H1 (cell line): Measurements from ENCODE around the gene TECTB. TPM values are rescaled to one million over a fixed set of nuclear protein-coding genes. Genes with fewer than 3 reads are reported as not detected.

Experiments
- ATF3 ChIP-seq: IDR thresholded peaks from 2 replicates; pipeline ENCODE4 v1.6.1; 2011; ENCODE audit warnings: low read depth, mild to moderate bottlenecking, low read length; ENCODE audit not compliant: insufficient read depth
- KDM4A ChIP-seq: IDR thresholded peaks from one replicate; pipeline ENCODE4 v1.7.1; 2012; ENCODE audit warnings: low read depth, mild to moderate bottlenecking, moderate library complexity, low read length, inconsistent platforms; ENCODE audit not compliant: severe bottlenecking
- RXRA ChIP-seq: IDR thresholded peaks from 2 replicates; pipeline ENCODE4 v1.6.1; 2011; ENCODE audit warnings: low read depth, mild to moderate bottlenecking, low read length, moderate library complexity; ENCODE audit not compliant: insufficient read depth
- SIRT6 ChIP-seq: IDR thresholded peaks from one replicate; pipeline ENCODE4 v1.7.1; 2012; ENCODE audit warnings: low read length, inconsistent platforms
- SIX5 ChIP-seq: IDR thresholded peaks from 2 replicates; pipeline ENCODE4 v1.6.1; 2011; ENCODE audit warnings: mild to moderate bottlenecking, low read depth, low read length
- SP4 ChIP-seq: IDR thresholded peaks from 2 replicates; pipeline ENCODE4 v1.6.1; 2012; ENCODE audit warnings: low read length, inconsistent platforms
- YY1 ChIP-seq: IDR thresholded peaks from 2 replicates; pipeline ENCODE4 v1.6.1; 2011; ENCODE audit warnings: low read depth, mild to moderate bottlenecking, low read length
- polyA plus RNA-seq, 7 experiments: library from polyadenylated mRNA; depleted of rRNA in 3 of 7; stranded (reverse) in 5 of 7; unstranded in 2 of 7; fragments of >200 nt in 5 of 7; fragments of 200-250 nt in 2 of 7; gene quantifications; 1 replicate in 5 of 7; 2 replicates in 1 of 7; 4 replicates in 1 of 7; pipeline versions ENCODE4 v1.2.1 to v1.2.3, GENCODE V29; 2011 to 2013; ENCODE audit warnings: missing spikeins in 2 of 7, mixed read lengths in 2 of 7
- total RNA-seq: library from RNA; stranded (reverse); fragmentation: NEBNext Ultra II Directional; extraction: Animal tissue kit (Norgen Biotek cat#: 25700); gene quantifications from 2 replicates; pipeline ENCODE4 v1.2.1, GENCODE V29; 2021

TECTB gene
- total and polyA plus RNA-seq, 2 of the 8 experiments (the other 6 are each of a cell fraction or from before 2014, with no cell fraction given): not detected

- no peak for TF ChIP-seq SP4
- no peak for TF ChIP-seq SIX5
- TF ChIP-seq YY1: no peak
- TF ChIP-seq RXRA: no peak
- TF ChIP-seq ATF3: no peak
- no peak for TF ChIP-seq KDM4A
- no peak for TF ChIP-seq SIRT6
Measured at GRCh38 chr10:112313911-112314310, 30.7 kb downstream of the TECTB start (continued).
